Epithelial cell of proximal tubule (primary cell): ENCODE measurements around the gene GPATCH2L. TPM values are rescaled to one million over a fixed set of nuclear protein-coding genes. Genes with fewer than 3 reads are reported as not detected.

Source experiments
- DNase-seq: peaks from one replicate; pipeline ENCODE4 v3.0.0-alpha.2; 2011; ENCODE audit warnings: low read depth
- H3K4me3 ChIP-seq: 2 replicates; pipeline ENCODE4 v1.5.1; 2011; ENCODE audit warnings: low read depth, mild to moderate bottlenecking, low read length
- total RNA-seq: library from RNA; depleted of rRNA; stranded (reverse); fragments of >200 nt; gene quantifications from 2 replicates; pipeline ENCODE4 v1.2.3, GENCODE V29; 2015
- TF ChIP-seq, protein P1 (sequence below): conservative IDR thresholded peaks from 2 replicates; pipeline ENCODE4 v1.5.1; 2012; ENCODE audit warnings: low read depth, mild to moderate bottlenecking, low read length

The GPATCH2L gene
- total RNA-seq, 1 donor from 2014 or later, result 44.2 TPM

DNA sequence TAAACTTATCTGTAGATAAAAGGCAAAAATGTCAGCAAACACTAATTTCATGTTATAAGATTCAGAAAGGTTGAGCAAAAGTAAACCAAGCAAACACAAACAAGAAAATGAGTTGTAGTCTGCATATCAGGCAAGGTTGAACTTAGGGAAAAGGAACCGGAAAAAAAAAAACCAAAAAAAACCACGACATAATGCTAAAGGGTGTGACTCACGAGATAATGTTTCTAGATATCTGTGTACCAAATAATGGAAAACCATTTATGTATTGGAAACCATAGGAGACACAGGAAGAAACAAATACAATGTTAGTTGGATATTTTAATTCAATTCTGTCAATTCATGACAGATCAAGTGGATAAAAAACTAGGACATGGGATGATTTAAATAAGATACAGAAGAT lies 60.5 kb downstream of the GPATCH2L start:
- no peak for DNase-seq
- TF ChIP-seq, protein P1, sequence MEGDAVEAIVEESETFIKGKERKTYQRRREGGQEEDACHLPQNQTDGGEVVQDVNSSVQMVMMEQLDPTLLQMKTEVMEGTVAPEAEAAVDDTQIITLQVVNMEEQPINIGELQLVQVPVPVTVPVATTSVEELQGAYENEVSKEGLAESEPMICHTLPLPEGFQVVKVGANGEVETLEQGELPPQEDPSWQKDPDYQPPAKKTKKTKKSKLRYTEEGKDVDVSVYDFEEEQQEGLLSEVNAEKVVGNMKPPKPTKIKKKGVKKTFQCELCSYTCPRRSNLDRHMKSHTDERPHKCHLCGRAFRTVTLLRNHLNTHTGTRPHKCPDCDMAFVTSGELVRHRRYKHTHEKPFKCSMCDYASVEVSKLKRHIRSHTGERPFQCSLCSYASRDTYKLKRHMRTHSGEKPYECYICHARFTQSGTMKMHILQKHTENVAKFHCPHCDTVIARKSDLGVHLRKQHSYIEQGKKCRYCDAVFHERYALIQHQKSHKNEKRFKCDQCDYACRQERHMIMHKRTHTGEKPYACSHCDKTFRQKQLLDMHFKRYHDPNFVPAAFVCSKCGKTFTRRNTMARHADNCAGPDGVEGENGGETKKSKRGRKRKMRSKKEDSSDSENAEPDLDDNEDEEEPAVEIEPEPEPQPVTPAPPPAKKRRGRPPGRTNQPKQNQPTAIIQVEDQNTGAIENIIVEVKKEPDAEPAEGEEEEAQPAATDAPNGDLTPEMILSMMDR, result no peak
- no peak overlapping the region for H3K4me3 ChIP-seq

DNA sequence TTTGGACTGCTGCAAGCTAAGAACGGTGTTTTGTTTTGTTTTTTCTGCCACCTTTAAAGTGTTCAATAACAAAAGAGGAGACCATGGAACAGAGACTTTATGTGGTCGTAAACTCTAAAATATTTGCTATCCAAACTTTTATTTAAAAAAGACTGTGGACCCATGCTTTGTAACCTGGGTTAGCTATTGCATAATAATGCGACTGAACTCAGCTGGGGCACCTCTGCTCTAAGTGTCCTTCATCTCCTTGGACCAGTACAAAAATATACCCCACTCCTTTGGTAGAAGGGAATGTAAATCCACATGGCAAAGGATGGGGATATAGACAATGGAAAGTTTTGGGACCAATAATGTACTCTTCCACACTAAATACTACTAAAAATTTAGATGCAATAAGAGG lies 65.5 kb downstream of the GPATCH2L start:
- no peak for DNase-seq
- TF ChIP-seq, protein P1, result no peak
- no peak overlapping the region for H3K4me3 ChIP-seq

- no peak overlapping the region for H3K4me3 ChIP-seq
- DNase-seq, result no peak
- TF ChIP-seq, protein P1, result no peak
Measured at GRCh38 chr14:76218662-76219061, 66.9 kb downstream of the GPATCH2L start.

DNA sequence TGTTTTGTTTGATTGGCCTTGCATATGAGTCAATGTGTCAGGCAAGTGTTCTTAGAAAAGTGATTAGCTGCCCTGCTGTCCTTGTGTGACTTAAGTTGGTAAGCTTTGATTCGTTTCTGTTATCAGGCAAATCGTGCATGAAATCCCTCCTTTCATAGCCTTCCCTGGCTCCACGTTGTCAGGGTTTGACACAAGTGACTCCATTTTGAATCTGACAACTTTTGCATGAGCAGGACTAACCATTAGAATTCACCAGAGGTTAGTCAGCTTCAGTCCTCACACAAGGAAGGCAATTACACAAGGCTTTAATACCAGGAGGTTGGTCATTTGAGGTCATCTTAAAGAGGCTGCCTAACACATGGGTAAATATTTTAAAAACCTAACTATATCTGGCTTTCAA lies 68.2 kb downstream of the GPATCH2L start:
- no peak overlapping the region for H3K4me3 ChIP-seq
- TF ChIP-seq, protein P1, result no peak
- DNase-seq, result no peak

DNA sequence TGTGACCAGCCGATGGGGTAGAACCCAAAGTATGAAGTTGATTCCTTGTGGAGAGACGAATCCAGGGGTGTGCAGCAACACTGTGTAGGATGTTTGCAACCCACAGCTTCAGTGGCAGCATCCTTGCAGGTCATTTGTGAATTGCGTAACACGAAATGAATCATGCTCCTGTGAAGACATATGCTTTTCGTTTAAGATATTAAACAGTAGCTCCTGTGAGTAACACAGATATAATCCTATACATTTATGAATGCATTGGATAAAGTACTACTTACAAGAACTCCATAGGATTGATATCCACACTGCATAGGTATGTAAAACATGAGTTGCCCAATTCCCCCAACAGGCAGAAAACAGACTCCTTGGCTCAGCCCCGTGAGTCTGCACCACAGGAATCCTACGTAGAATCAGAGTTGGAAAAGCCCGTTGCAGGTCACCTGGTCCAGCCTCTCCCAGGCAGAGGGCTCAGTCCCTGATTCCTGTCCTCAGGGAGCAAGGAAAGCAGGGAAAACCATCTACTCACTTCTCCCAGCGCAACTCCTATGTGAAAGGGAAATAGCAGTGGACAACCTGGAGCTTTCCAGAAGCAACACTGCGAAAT lies 75.8 kb downstream of the GPATCH2L start:
- H3K4me3 ChIP-seq, result no peak overlapping the region
- DNase-seq, result no peak
- TF ChIP-seq, protein P1, result no peak

GRCh38 chr14:76228138-76228537 lies 76.4 kb downstream of the GPATCH2L start:
- H3K4me3 ChIP-seq, result no peak overlapping the region
- DNase-seq, result no peak
- TF ChIP-seq, protein P1, result no peak

GRCh38 chr14:76232800-76233199 lies 81.1 kb downstream of the GPATCH2L start:
- no peak overlapping the region for H3K4me3 ChIP-seq
- TF ChIP-seq, protein P1, result no peak
- DNase-seq, result no peak
